ENCODE data around the gene PCK2.
"Not testable (repeated sequence)": the region's sequence is repeated elsewhere in the genome, so short reads cannot be mapped to it uniquely, and the experiment has no call there.

The PCK2 gene

DNA sequence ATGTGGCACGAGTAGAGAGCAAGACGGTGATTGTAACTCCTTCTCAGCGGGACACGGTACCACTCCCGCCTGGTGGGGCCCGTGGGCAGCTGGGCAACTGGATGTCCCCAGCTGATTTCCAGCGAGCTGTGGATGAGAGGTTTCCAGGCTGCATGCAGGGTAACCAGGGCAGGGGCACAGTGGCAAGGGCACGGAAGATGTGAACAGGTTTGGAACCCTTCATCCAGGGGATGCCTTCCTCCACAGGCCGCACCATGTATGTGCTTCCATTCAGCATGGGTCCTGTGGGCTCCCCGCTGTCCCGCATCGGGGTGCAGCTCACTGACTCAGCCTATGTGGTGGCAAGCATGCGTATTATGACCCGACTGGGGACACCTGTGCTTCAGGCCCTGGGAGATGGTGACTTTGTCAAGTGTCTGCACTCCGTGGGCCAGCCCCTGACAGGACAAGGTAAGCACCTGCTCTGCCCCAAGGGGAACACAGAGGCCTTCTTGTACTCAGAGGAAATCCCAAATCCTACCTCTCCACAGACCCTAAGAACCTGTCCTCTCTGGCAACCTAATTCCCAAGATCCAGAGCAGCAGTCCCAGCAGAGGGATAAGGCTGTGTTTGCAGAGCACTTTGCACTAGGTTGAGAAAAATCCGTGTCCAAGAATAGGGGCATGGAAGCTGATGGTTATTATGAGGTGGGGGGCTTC, 4.3 kb downstream of the PCK2 start:
- no peak for DNase-seq (ENCODE audit: low read depth)
- no peak overlapping the region for H3K4me3 ChIP-seq (ENCODE audit: low read depth, low read length)
- TF ChIP-seq, protein P1, sequence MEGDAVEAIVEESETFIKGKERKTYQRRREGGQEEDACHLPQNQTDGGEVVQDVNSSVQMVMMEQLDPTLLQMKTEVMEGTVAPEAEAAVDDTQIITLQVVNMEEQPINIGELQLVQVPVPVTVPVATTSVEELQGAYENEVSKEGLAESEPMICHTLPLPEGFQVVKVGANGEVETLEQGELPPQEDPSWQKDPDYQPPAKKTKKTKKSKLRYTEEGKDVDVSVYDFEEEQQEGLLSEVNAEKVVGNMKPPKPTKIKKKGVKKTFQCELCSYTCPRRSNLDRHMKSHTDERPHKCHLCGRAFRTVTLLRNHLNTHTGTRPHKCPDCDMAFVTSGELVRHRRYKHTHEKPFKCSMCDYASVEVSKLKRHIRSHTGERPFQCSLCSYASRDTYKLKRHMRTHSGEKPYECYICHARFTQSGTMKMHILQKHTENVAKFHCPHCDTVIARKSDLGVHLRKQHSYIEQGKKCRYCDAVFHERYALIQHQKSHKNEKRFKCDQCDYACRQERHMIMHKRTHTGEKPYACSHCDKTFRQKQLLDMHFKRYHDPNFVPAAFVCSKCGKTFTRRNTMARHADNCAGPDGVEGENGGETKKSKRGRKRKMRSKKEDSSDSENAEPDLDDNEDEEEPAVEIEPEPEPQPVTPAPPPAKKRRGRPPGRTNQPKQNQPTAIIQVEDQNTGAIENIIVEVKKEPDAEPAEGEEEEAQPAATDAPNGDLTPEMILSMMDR (IDR thresholded peaks at IDR 0.05; ENCODE audit: control insufficient read depth, extremely low read depth, insufficient read depth): no peak

DNA sequence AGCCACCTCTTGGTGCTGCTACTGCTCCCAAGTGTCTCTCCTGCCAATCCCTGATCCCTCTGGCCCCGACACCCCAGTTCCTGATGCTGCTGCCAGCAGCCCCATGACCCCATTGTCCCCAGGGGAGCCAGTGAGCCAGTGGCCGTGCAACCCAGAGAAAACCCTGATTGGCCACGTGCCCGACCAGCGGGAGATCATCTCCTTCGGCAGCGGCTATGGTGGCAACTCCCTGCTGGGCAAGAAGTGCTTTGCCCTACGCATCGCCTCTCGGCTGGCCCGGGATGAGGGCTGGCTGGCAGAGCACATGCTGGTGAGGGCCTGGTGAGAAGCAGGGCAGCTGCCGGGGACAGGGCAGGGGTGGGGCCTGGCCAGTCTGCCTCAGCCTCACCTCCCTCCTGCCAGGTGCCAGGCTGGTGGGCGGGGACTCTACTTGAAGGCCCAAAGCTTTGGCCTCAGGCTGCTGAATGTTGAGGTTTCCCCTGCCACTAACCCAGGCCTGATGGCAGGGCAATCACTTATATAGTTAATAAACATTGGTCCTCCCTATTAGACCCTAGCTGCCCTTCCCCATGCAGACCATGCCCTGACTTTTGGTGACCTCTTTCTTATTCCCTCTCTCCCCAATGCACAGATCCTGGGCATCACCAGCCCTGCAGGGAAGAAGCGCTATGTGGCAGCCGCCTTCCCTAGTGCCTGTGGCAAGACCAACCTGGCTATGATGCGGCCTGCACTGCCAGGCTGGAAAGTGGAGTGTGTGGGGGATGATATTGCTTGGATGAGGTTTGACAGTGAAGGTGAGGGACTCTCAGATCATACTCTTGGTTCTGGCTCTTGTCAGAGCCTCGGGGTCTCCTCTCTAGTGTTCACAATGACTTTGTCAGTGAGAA, 5.1 kb downstream of the PCK2 start:
- TF ChIP-seq, protein P1 (IDR thresholded peaks at IDR 0.05; ENCODE audit: control insufficient read depth, extremely low read depth, insufficient read depth): no peak
- no peak overlapping the region for H3K4me3 ChIP-seq (ENCODE audit: low read depth, low read length)
- no peak for DNase-seq (ENCODE audit: low read depth)

DNA sequence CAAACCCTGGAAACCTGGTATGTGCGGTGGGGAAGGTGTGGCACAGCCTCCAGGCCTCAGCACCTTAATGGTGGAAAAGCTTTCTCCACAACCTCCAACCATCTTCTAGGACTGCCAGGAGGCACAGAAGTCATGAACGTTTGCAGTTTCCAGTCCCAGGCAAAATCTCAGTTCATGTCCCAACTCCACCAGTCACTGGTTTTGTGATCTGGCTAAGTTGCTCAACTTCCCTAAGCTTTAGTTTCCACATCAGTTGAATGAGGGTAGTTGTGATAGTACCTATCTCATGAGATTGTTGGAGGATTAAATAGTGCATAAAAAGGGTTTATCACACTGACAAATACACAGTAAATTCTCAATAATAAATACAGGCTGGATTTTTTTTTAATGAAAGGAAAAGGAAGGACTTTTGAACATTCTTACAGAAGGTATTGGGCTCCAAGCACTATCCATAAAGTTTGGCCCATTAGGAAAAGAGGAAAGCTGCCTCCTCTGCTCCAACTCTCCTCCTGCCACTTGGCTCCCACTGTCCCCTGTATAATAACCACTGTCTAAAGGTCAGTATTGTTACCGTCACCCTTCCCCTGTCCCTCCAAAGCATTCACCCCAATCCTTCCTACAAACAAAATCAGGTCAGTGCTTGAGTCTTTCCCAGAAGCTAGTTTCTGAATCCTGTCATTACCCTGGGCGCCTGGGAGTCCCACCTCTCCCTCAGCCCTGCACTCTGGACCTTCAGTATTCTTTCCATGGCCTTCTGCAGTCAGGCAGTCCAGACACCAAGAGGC, 6.3 kb downstream of the PCK2 start:
- TF ChIP-seq, protein P1 (IDR thresholded peaks at IDR 0.05; ENCODE audit: control insufficient read depth, extremely low read depth, insufficient read depth): no peak
- no peak for DNase-seq (ENCODE audit: low read depth)
- H3K4me3 ChIP-seq (ENCODE audit: low read depth, low read length): no peak overlapping the region

DNA sequence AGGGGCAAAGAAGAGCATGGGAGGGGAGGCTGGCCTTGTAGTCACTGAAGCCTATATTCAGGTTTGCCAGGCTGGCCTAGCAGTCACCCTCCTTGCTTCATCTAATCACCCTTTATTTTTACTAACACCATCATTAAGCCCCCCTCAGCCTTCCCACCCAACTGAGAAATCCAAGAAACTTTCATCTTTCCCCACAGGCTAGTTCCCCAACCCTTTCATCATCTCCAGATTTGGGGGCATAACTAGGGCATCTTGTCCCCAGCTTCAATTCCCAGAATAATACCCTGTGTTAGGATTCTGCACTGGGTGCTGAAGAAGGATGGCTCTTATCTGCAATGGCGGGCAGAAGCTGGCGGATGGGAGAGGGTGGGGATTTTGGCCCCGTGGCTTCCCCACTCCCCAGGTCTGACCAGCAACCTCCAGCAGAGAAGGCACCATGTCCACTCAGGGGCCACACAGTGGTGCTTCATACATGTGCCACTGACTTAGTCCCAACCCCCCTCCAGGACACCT, 6.9 kb downstream of the PCK2 start:
- H3K4me3 ChIP-seq (ENCODE audit: low read depth, low read length): no peak overlapping the region
- DNase-seq (ENCODE audit: low read depth): no peak
- TF ChIP-seq, protein P1 (IDR thresholded peaks at IDR 0.05; ENCODE audit: control insufficient read depth, extremely low read depth, insufficient read depth): no peak

DNA sequence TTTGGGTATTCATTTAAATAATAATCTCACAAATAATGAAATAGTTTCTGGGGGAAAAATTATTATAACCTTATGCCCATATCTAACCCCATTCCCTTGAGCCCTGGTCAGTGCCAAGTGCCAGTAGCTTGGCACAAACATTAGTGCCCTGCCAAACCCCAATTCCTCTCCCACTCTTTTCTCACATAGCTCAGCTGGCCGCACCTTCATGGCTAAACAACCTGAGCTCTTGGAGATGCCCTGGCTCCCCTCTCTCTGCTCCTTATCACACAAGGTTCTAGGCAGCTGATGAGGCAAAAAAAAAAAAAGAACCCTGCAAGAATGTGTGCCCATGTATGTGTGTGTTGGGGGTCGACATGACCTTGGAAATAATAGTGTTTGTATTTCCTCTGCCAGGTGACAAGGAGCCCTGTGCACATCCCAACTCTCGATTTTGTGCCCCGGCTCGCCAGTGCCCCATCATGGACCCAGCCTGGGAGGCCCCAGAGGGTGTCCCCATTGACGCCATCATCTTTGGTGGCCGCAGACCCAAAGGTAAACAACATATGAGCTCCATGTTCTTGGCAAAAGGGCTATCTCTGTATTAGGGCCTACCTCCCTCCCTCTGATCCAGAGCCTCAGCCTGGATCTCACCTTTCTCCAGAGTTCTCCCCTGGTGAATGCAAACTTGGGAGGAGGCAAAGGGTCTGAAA, 8.4 kb downstream of the PCK2 start:
- TF ChIP-seq, protein P1 (IDR thresholded peaks at IDR 0.05; ENCODE audit: control insufficient read depth, extremely low read depth, insufficient read depth): no peak
- DNase-seq (ENCODE audit: low read depth): no peak
- no peak overlapping the region for H3K4me3 ChIP-seq (ENCODE audit: low read depth, low read length)

DNA sequence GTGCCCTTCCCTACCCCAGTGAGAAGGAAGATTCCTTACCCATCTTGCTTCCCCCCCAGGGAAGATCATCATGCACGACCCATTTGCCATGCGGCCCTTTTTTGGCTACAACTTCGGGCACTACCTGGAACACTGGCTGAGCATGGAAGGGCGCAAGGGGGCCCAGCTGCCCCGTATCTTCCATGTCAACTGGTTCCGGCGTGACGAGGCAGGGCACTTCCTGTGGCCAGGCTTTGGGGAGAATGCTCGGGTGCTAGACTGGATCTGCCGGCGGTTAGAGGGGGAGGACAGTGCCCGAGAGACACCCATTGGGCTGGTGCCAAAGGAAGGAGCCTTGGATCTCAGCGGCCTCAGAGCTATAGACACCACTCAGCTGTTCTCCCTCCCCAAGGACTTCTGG, 9.3 kb downstream of the PCK2 start:
- TF ChIP-seq, protein P1 (IDR thresholded peaks at IDR 0.05; ENCODE audit: control insufficient read depth, extremely low read depth, insufficient read depth): no peak
- H3K4me3 ChIP-seq (ENCODE audit: low read depth, low read length): no peak overlapping the region
- DNase-seq (ENCODE audit: low read depth): no peak

DNA sequence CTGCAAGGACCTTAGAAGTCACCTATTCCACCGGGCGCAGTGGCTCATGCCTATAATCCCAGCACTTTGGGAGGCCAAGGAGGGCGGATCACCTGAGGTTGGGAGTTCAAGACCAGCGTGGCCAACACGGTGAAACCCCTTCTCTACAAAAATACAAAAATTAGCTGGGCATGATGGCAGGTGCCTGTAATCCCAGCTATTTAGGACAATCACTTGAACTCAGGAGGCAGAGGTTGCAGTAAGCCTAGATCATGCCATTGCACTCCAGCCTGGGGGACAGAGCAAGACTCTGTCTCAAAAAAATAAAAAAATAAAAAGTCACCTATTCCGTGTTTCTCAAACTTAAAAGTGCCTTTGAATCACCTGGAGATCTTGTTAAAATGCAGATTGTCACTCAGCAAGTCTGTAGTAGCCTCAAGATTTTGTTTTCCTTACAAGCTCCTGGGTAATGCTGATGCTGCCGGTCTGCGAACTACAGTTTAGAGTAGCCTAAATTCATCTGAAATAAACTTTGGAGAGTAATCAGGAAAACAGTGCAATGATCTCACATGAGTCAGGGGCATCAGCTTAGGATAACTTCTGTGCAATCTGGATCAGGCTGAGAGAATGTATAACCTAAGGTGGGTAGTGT, 11.6 kb downstream of the PCK2 start:
- H3K4me3 ChIP-seq (ENCODE audit: low read depth, low read length); DNase-seq (ENCODE audit: low read depth): not testable (repeated sequence)
